HCT116 (cell line): ENCODE results near the gene UPP2. TPM values are rescaled to one million over a fixed set of nuclear protein-coding genes. Genes with fewer than 3 reads are reported as not detected.

Experiments
- ATAC-seq: fragments of 200-7000 bp; cut with Tn5 transposase; 2 replicates; pipeline ENCODE4 v1.9.1; 2020; ENCODE audit warnings: mild to moderate bottlenecking, moderate library complexity
- BruUV-seq: library from RNA; stranded (reverse); fragments of 400-500 nt; replicated peaks from 2 replicates; lab custom pipeline; 2021; lab: Mats Ljungman, UMichigan
- CTCF ChIA-PET: fragments of 300-600 bp; sonication (Branson Sonifier 250); formaldehyde crosslinking; loops from one replicate; lab custom pipeline; 2021; ENCODE audit warnings: antibody characterized with exemption; lab: Charles Lee
- POLR2A ChIA-PET: fragments of 300-600, 350-600 bp; sonication (Branson Sonifier 250); formaldehyde crosslinking; loops from one replicate; lab custom pipeline; 2021; ENCODE audit warnings: antibody characterized with exemption; lab: Charles Lee
- RAD21 ChIA-PET, 2 experiments: fragments of 300-600 bp; sonication (Branson Sonifier 250); formaldehyde crosslinking; loops; one replicate each; lab custom pipeline; 2023; ENCODE audit warnings: low total read pairs in 2 of 2; ENCODE audit not compliant: uncharacterized antibody in 2 of 2, unreplicated experiment in 2 of 2, low non-redundant PET in 1 of 2; lab: Charles Lee
- DNase-seq: peaks from one replicate; pipeline ENCODE4 v3.0.0-alpha.2; 2010; ENCODE audit warnings: low read depth, low spot score
- H2AFZ ChIP-seq: fragments of 200-600 bp; shearing (Covaris generic), sonication (generic); 2 replicates; pipeline ENCODE4 v1.6.1; 2017; ENCODE audit warnings: low read depth, mixed run types, mixed read lengths, antibody characterized with exemption, low read length; ENCODE audit not compliant: poor library complexity, severe bottlenecking
- H3K27ac ChIP-seq: 2 replicates; pipeline ENCODE4 v1.5.1; 2012; ENCODE audit warnings: low read depth, low read length
- H3K27me3 ChIP-seq: fragments of 200-600 bp; sonication (generic); 2 replicates; pipeline ENCODE4 v1.6.1; 2016; ENCODE audit warnings: mixed run types, low read length, mixed read lengths; ENCODE audit not compliant: insufficient read depth
- H3K36me3 ChIP-seq, 2 experiments: fragments of 200-500 bp in 1 of 2; fragments of 200-600 bp in 1 of 2; sonication (Bioruptor generic) in 1 of 2; sonication (generic) in 1 of 2; 2 replicates each; pipeline versions ENCODE4 v1.5.1 to v1.6.1; 2014 to 2016; ENCODE audit warnings: low read length in 2 of 2, inconsistent platforms in 1 of 2, mixed read lengths in 1 of 2, mixed run types in 1 of 2; ENCODE audit not compliant: insufficient read depth in 2 of 2, control insufficient read depth in 1 of 2
- H3K4me1 ChIP-seq, 2 experiments: fragments of 200-600 bp in 1 of 2; sonication (generic) in 1 of 2; 2 replicates each; pipeline versions ENCODE4 v1.5.1 to v1.6.1; 2012 to 2017; ENCODE audit warnings: low read length in 2 of 2, inconsistent platforms in 1 of 2, mild to moderate bottlenecking in 1 of 2, mixed read lengths in 1 of 2, mixed run types in 1 of 2, moderate library complexity in 1 of 2; ENCODE audit not compliant: insufficient read depth in 2 of 2, control insufficient read depth in 1 of 2
- H3K4me2 ChIP-seq: fragments of 200-600 bp; sonication (generic); 2 replicates; pipeline ENCODE4 v1.6.1; 2017; ENCODE audit warnings: mixed run types, low read length, mixed read lengths
- H3K4me3 ChIP-seq, 2 experiments: fragments of 200-600 bp in 1 of 2; sonication (generic) in 1 of 2; replicated peaks in 1 of 2; 2 replicates each; pipeline ENCODE4 v1.5.1; 2011 to 2016; ENCODE audit warnings: low read length in 2 of 2, control low read depth in 1 of 2, low read depth in 1 of 2, mild to moderate bottlenecking in 1 of 2, mixed read lengths in 1 of 2, mixed run types in 1 of 2
- H3K79me2 ChIP-seq: fragments of 200-600 bp; sonication (generic); 2 replicates; pipeline ENCODE4 v1.6.1; 2017; ENCODE audit warnings: mild to moderate bottlenecking, mixed run types, low read length, moderate library complexity, mixed read lengths; ENCODE audit not compliant: insufficient read depth
- H3K9ac ChIP-seq: fragments of 200-600 bp; sonication (generic); 2 replicates; pipeline ENCODE4 v1.6.1; 2016; ENCODE audit warnings: low read length, mixed read lengths
- H3K9me2 ChIP-seq: fragments of 200-600 bp; sonication (generic), shearing (Covaris generic); 2 replicates; pipeline ENCODE4 v1.6.1; 2017; ENCODE audit warnings: mixed run types, mild to moderate bottlenecking, moderate library complexity; ENCODE audit not compliant: insufficient read depth
- H3K9me3 ChIP-seq, 2 experiments: fragments of 200-500 bp in 1 of 2; fragments of 200-600 bp in 1 of 2; sonication (Bioruptor generic) in 1 of 2; sonication (generic) in 1 of 2; 2 replicates each; pipeline ENCODE4 v1.6.1; 2014 to 2017; ENCODE audit warnings: low read length in 2 of 2, mixed read lengths in 2 of 2, inconsistent platforms in 1 of 2, low read depth in 1 of 2, mild to moderate bottlenecking in 1 of 2, mixed run types in 1 of 2, moderate library complexity in 1 of 2; ENCODE audit not compliant: control insufficient read depth in 1 of 2, insufficient read depth in 1 of 2
- H4K20me1 ChIP-seq: fragments of 200-600 bp; sonication (generic), shearing (Covaris generic); 2 replicates; pipeline ENCODE4 v1.6.1; 2017; ENCODE audit warnings: mixed run types, mild to moderate bottlenecking, moderate library complexity; ENCODE audit not compliant: insufficient read depth
- ATF3 ChIP-seq: IDR thresholded peaks from 2 replicates; pipeline ENCODE4 v1.6.1; 2012
- CBX3 ChIP-seq: IDR thresholded peaks from 2 replicates; pipeline ENCODE4 v1.6.1; 2012; ENCODE audit warnings: low read depth
- ELF1 ChIP-seq: IDR thresholded peaks from 2 replicates; pipeline ENCODE4 v1.6.1; 2012; ENCODE audit warnings: low read depth, borderline replicate concordance
- EZH2 ChIP-seq: fragments of 200-600 bp; sonication (generic); IDR thresholded peaks from 2 replicates; pipeline ENCODE4 v1.6.1; 2017; ENCODE audit warnings: antibody characterized with exemption, mixed run types
- FOSL1 ChIP-seq: IDR thresholded peaks from 2 replicates; pipeline ENCODE4 v1.6.1; 2012; ENCODE audit warnings: low read depth
- SRF ChIP-seq: IDR thresholded peaks from 2 replicates; pipeline ENCODE4 v1.6.1; 2012; ENCODE audit warnings: low read depth
- YY1 ChIP-seq: IDR thresholded peaks from 2 replicates; pipeline ENCODE4 v1.6.1; 2011; ENCODE audit warnings: low read length, low read depth, moderate library complexity, mild to moderate bottlenecking; ENCODE audit not compliant: insufficient replicate concordance; ENCODE audit errors: extremely low read depth
- ZFX ChIP-seq: fragments of 450-650 bp; IDR thresholded peaks from 2 replicates; pipeline ENCODE4 v1.6.1; 2017
- ZNF274 ChIP-seq: fragments of 200-500 bp; sonication (Bioruptor generic); IDR thresholded peaks from 2 replicates; pipeline ENCODE4 v1.6.1; 2014; ENCODE audit warnings: mild to moderate bottlenecking, low read depth, low read length, inconsistent platforms
- intact Hi-C: fragments of 100-400 bp; cut with micrococcal nuclease; formaldehyde crosslinking; loops from 2 replicates; pipeline ENCODE4 v1.10.0; 2022
- total RNA-seq: library from RNA; stranded (reverse); gene quantifications from one replicate; pipeline ENCODE4 v1.2.1, GENCODE V29; 2021; ENCODE audit not compliant: unreplicated experiment
- TF ChIP-seq, protein P1 (sequence below): IDR thresholded peaks from 2 replicates; pipeline ENCODE4 v1.6.1; 2012; ENCODE audit warnings: low read depth

UPP2 gene
- total RNA-seq, 1 experiment from 2014 or later = not detected

GRCh38 chr2:158113741-158114295 lies 12.1 kb downstream of the UPP2 start:
- no peaks in the 10 kb centered on the region for H4K20me1 ChIP-seq
- ChIA-PET POLR2A (no interaction called here), CTCF (no interaction called here), RAD21 (no interaction called here)
- ATAC-seq = no peak
- DNase-seq = no peak
- no peaks in the 10 kb centered on the region for H3K9me3 ChIP-seq
- no peaks in the 10 kb centered on the region for H3K79me2 ChIP-seq
- no peak overlapping the region for H2AFZ ChIP-seq
- no peak overlapping the region for H3K4me2 ChIP-seq
- no peaks in the 10 kb centered on the region for H3K36me3 ChIP-seq
- no peak overlapping the region for H3K9ac ChIP-seq
- H3K4me1 ChIP-seq = no peaks in the 10 kb centered on the region
- intact Hi-C loops = no loop called here
- H3K27me3 ChIP-seq = no peaks in the 10 kb centered on the region
- no peak for TF ChIP-seq SRF
- H3K4me3 ChIP-seq = no peak overlapping the region
- BruUV-seq = no TSS peak
- no peaks in the 10 kb centered on the region for H3K9me2 ChIP-seq
- no peak overlapping the region for H3K27ac ChIP-seq

- CTCF ChIA-PET = no interaction called here
These were observed 12.8 kb downstream of the UPP2 start for GRCh38 chr2:158114516-158114915.

More at GRCh38 chr2:158114516-158114915, 12.8 kb downstream of the UPP2 start:
- TF ChIP-seq EZH2 (no peak), FOSL1 (no peak), CBX3 (no peak), ZFX (no peak), ATF3 (no peak), YY1 (no peak), ELF1 (no peak), ZNF274 (no peak)
- TF ChIP-seq, protein P1, sequence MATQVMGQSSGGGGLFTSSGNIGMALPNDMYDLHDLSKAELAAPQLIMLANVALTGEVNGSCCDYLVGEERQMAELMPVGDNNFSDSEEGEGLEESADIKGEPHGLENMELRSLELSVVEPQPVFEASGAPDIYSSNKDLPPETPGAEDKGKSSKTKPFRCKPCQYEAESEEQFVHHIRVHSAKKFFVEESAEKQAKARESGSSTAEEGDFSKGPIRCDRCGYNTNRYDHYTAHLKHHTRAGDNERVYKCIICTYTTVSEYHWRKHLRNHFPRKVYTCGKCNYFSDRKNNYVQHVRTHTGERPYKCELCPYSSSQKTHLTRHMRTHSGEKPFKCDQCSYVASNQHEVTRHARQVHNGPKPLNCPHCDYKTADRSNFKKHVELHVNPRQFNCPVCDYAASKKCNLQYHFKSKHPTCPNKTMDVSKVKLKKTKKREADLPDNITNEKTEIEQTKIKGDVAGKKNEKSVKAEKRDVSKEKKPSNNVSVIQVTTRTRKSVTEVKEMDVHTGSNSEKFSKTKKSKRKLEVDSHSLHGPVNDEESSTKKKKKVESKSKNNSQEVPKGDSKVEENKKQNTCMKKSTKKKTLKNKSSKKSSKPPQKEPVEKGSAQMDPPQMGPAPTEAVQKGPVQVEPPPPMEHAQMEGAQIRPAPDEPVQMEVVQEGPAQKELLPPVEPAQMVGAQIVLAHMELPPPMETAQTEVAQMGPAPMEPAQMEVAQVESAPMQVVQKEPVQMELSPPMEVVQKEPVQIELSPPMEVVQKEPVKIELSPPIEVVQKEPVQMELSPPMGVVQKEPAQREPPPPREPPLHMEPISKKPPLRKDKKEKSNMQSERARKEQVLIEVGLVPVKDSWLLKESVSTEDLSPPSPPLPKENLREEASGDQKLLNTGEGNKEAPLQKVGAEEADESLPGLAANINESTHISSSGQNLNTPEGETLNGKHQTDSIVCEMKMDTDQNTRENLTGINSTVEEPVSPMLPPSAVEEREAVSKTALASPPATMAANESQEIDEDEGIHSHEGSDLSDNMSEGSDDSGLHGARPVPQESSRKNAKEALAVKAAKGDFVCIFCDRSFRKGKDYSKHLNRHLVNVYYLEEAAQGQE = no peak
- TF ChIP-seq, all 23 proteins: peak for 0
- intact Hi-C loops = no loop called here
- H3K9me2 ChIP-seq = no peaks in the 10 kb centered on the region
- no peak overlapping the region for H2AFZ ChIP-seq
- H3K27me3 ChIP-seq = no peaks in the 10 kb centered on the region
- no peak overlapping the region for H3K4me3 ChIP-seq
- no peaks in the 10 kb centered on the region for H3K79me2 ChIP-seq
- no peak overlapping the region for H3K4me2 ChIP-seq
- H4K20me1 ChIP-seq = no peaks in the 10 kb centered on the region
- POLR2A ChIA-PET = no interaction called here
- H3K27ac ChIP-seq = no peak overlapping the region
- H3K9ac ChIP-seq = no peak overlapping the region
- DNase-seq = no peak
- H3K4me1 ChIP-seq = no peaks in the 10 kb centered on the region
- RAD21 ChIA-PET = no interaction called here
- no peaks in the 10 kb centered on the region for H3K36me3 ChIP-seq
- H3K9me3 ChIP-seq = no peaks in the 10 kb centered on the region
- ATAC-seq = no peak
- BruUV-seq = no TSS peak
